HEK293 (cell line): ENCODE measurements around the gene DHRS7B.
"Not testable (repeated sequence)": the region's sequence is repeated elsewhere in the genome, so short reads cannot be mapped to it uniquely, and the experiment has no call there.

ENCODE experiments used
- CTCF ChIA-PET: fragments of 350-600 bp; formaldehyde crosslinking; extraction: SDS; loops from one replicate; lab custom pipeline; 2021; ENCODE audit warnings: antibody characterized with exemption; lab: Yijun Ruan, JAX
- POLR2A ChIA-PET: fragments of 300-600 bp; formaldehyde crosslinking; extraction: SDS; loops from one replicate; lab custom pipeline; 2020; ENCODE audit warnings: antibody characterized with exemption, inconsistent platforms; lab: Yijun Ruan, JAX
- H3K27ac ChIP-seq: fragments of 200-500 bp; sonication (Bioruptor generic); 2 replicates; pipeline ENCODE4 v1.5.1; 2014; ENCODE audit warnings: low read depth, low read length, control low read depth, inconsistent platforms; ENCODE audit errors: extremely low read depth
- H3K36me3 ChIP-seq, 2 experiments: fragments of 200-500 bp in 1 of 2; sonication (Bioruptor generic) in 1 of 2; 1 replicate in 1 of 2; 2 replicates in 1 of 2; pipeline ENCODE4 v1.5.1; 2014 to 2017; ENCODE audit warnings: inconsistent platforms in 2 of 2, low read length in 2 of 2; ENCODE audit not compliant: control insufficient read depth in 2 of 2, insufficient read depth in 1 of 2
- H3K4me1 ChIP-seq: fragments of 200-500 bp; sonication (Bioruptor generic); 2 replicates; pipeline ENCODE4 v1.5.1; 2014; ENCODE audit warnings: mild to moderate bottlenecking, low read length, inconsistent platforms; ENCODE audit not compliant: control insufficient read depth, insufficient read depth
- H3K4me3 ChIP-seq: 2 replicates; pipeline ENCODE4 v1.5.1; 2011; ENCODE audit warnings: low read depth, mild to moderate bottlenecking, control low read depth, low read length, moderate library complexity
- H3K9me3 ChIP-seq: fragments of 200-500 bp; sonication (Bioruptor generic); 2 replicates; pipeline ENCODE4 v1.5.1; 2014; ENCODE audit warnings: low read depth, low read length, inconsistent platforms; ENCODE audit not compliant: control insufficient read depth, insufficient read depth
- KLF1 ChIP-seq: fragments of 450-650 bp; formaldehyde crosslinking; IDR thresholded peaks from 2 replicates; pipeline ENCODE4 v1.5.1; 2016; ENCODE audit warnings: missing biosample characterization, missing genetic modification characterization
- KLF9 ChIP-seq: fragments of 450-650 bp; formaldehyde crosslinking; IDR thresholded peaks from 2 replicates; pipeline ENCODE4 v1.5.1; 2016; ENCODE audit warnings: missing biosample characterization, missing genetic modification characterization, low read depth
- MYNN ChIP-seq: fragments of 450-650 bp; formaldehyde crosslinking; IDR thresholded peaks from 2 replicates; pipeline ENCODE4 v1.5.1; 2016; ENCODE audit warnings: missing biosample characterization, missing genetic modification characterization, borderline replicate concordance
- OSR2 ChIP-seq: fragments of 450-650 bp; formaldehyde crosslinking; IDR thresholded peaks from 2 replicates; pipeline ENCODE4 v1.5.1; 2016; ENCODE audit warnings: missing biosample characterization, missing genetic modification characterization
- REPIN1 ChIP-seq: fragments of 450-650 bp; formaldehyde crosslinking; IDR thresholded peaks from 2 replicates; pipeline ENCODE4 v1.5.1; 2017; ENCODE audit warnings: missing biosample characterization, missing genetic modification characterization, low read depth
- ZNF132 ChIP-seq: fragments of 450-650 bp; formaldehyde crosslinking; IDR thresholded peaks from 2 replicates; pipeline ENCODE4 v1.5.1; 2017; ENCODE audit warnings: missing biosample characterization, missing genetic modification characterization, borderline replicate concordance
- ZNF157 ChIP-seq: fragments of 450-650 bp; formaldehyde crosslinking; IDR thresholded peaks from 2 replicates; pipeline ENCODE4 v1.5.1; 2016; ENCODE audit warnings: missing biosample characterization, missing genetic modification characterization
- ZNF174 ChIP-seq: fragments of 450-650 bp; formaldehyde crosslinking; IDR thresholded peaks from 2 replicates; pipeline ENCODE4 v1.5.0; 2017; ENCODE audit warnings: missing biosample characterization, mild to moderate bottlenecking, missing genetic modification characterization
- ZNF184 ChIP-seq: fragments of 450-650 bp; IDR thresholded peaks from 2 replicates; pipeline ENCODE4 v1.5.1; 2018; ENCODE audit warnings: missing biosample characterization, mild to moderate bottlenecking, missing genetic modification characterization
- ZNF19 ChIP-seq: fragments of 450-650 bp; formaldehyde crosslinking; IDR thresholded peaks from 2 replicates; pipeline ENCODE4; 2016; ENCODE audit warnings: missing biosample characterization, missing genetic modification characterization, low read depth
- ZNF302 ChIP-seq: fragments of 450-650 bp; formaldehyde crosslinking; IDR thresholded peaks from 2 replicates; pipeline ENCODE4 v1.5.1; 2016; ENCODE audit warnings: missing biosample characterization, missing genetic modification characterization, low read depth
- ZNF341 ChIP-seq: fragments of 450-650 bp; formaldehyde crosslinking; IDR thresholded peaks from 2 replicates; pipeline ENCODE4; 2016; ENCODE audit warnings: low read depth, missing biosample characterization, missing genetic modification characterization
- ZNF350 ChIP-seq: fragments of 450-650 bp; formaldehyde crosslinking; IDR thresholded peaks from 2 replicates; pipeline ENCODE4 v1.5.0; 2017; ENCODE audit warnings: missing biosample characterization, mild to moderate bottlenecking, missing genetic modification characterization
- ZNF394 ChIP-seq: fragments of 450-650 bp; formaldehyde crosslinking; IDR thresholded peaks from 2 replicates; pipeline ENCODE4 v1.5.1; 2016; ENCODE audit warnings: missing biosample characterization, missing genetic modification characterization, mild to moderate bottlenecking, moderate library complexity, borderline replicate concordance
- ZNF426 ChIP-seq: fragments of 450-650 bp; formaldehyde crosslinking; IDR thresholded peaks from 2 replicates; pipeline ENCODE4 v1.5.1; 2017; ENCODE audit warnings: missing biosample characterization, missing genetic modification characterization, mild to moderate bottlenecking, inconsistent platforms, moderate library complexity
- ZNF626 ChIP-seq: fragments of 450-650 bp; sonication (Bioruptor Pico); formaldehyde crosslinking; IDR thresholded peaks from 2 replicates; pipeline ENCODE4 v1.5.1; 2018; ENCODE audit warnings: missing biosample characterization, missing genetic modification characterization, inconsistent platforms
- ZNF677 ChIP-seq: fragments of 450-650 bp; IDR thresholded peaks from 2 replicates; pipeline ENCODE4 v1.5.0; 2018; ENCODE audit warnings: missing biosample characterization, mild to moderate bottlenecking, missing genetic modification characterization, moderate library complexity
- ZNF843 ChIP-seq: fragments of 450-650 bp; formaldehyde crosslinking; IDR thresholded peaks from 2 replicates; pipeline ENCODE4 v1.5.1; 2016; ENCODE audit warnings: missing biosample characterization, missing genetic modification characterization
- TF ChIP-seq, protein P1 (sequence below): fragments of 450-650 bp; formaldehyde crosslinking; IDR thresholded peaks from 2 replicates; pipeline ENCODE4 v1.5.1; 2016; ENCODE audit warnings: missing biosample characterization, missing genetic modification characterization
- TF ChIP-seq, protein P2 (sequence below): fragments of 450-650 bp; formaldehyde crosslinking; optimal IDR thresholded peaks from 2 replicates; pipeline ENCODE3; 2016; ENCODE audit warnings: missing biosample characterization, mild to moderate bottlenecking, missing genetic modification characterization
- TF ChIP-seq, protein P3 (sequence below): fragments of 450-650 bp; formaldehyde crosslinking; IDR thresholded peaks from 2 replicates; pipeline ENCODE4 v1.5.1; 2016; ENCODE audit warnings: missing biosample characterization, missing genetic modification characterization
- TF ChIP-seq, protein P4 (sequence below): fragments of 450-650 bp; formaldehyde crosslinking; IDR thresholded peaks from 2 replicates; pipeline ENCODE4 v1.5.1; 2016; ENCODE audit warnings: missing biosample characterization, missing genetic modification characterization, low read depth
- TF ChIP-seq, protein P5 (sequence below): fragments of 450-650 bp; formaldehyde crosslinking; IDR thresholded peaks from 2 replicates; pipeline ENCODE4 v1.5.1; 2016; ENCODE audit warnings: missing biosample characterization, missing genetic modification characterization

Gene DHRS7B

DNA sequence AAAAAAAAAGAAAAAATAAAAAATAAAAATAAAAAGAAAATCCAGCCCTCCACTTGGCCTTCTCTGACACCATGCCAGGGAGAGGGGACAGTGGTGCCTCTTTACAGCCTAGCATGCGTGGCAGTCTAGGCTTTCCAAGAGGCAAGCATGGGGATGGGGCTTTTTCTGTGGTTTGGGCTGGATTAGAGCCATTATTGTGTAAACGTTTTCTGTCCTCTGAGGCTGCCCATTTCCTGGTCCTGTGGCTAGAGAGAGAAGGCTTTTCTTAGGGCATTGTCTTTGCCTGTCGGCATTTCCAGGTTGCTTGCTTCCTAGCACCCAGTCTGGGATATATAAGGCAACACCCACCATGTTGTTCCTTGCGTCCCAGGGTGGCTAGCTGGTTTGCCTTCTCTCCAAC is 2.7 kb upstream of the DHRS7B start:
- TF ChIP-seq ZNF174 (tag by site-specific recombination) (no peak), KLF9 (tag by site-specific recombination) (no peak), ZNF843 (tag by site-specific recombination) (no peak), ZNF302 (tag by site-specific recombination) (no peak), ZNF677 (tag by site-specific recombination) (no peak), ZNF626 (tag by site-specific recombination) (no peak), REPIN1 (tag by site-specific recombination) (no peak), ZNF350 (tag by site-specific recombination) (no peak), ZNF19 (tag by site-specific recombination) (no peak), ZNF341 (tag by site-specific recombination) (no peak), ZNF132 (no peak), ZNF157 (tag by site-specific recombination) (no peak), KLF1 (tag by site-specific recombination) (no peak), ZNF426 (tag by site-specific recombination) (no peak), OSR2 (no peak)
- TF ChIP-seq, protein P1, sequence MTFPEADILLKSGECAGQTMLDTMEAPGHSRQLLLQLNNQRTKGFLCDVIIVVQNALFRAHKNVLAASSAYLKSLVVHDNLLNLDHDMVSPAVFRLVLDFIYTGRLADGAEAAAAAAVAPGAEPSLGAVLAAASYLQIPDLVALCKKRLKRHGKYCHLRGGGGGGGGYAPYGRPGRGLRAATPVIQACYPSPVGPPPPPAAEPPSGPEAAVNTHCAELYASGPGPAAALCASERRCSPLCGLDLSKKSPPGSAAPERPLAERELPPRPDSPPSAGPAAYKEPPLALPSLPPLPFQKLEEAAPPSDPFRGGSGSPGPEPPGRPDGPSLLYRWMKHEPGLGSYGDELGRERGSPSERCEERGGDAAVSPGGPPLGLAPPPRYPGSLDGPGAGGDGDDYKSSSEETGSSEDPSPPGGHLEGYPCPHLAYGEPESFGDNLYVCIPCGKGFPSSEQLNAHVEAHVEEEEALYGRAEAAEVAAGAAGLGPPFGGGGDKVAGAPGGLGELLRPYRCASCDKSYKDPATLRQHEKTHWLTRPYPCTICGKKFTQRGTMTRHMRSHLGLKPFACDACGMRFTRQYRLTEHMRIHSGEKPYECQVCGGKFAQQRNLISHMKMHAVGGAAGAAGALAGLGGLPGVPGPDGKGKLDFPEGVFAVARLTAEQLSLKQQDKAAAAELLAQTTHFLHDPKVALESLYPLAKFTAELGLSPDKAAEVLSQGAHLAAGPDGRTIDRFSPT (tag by site-specific recombination), result no peak
- TF ChIP-seq, protein P2, sequence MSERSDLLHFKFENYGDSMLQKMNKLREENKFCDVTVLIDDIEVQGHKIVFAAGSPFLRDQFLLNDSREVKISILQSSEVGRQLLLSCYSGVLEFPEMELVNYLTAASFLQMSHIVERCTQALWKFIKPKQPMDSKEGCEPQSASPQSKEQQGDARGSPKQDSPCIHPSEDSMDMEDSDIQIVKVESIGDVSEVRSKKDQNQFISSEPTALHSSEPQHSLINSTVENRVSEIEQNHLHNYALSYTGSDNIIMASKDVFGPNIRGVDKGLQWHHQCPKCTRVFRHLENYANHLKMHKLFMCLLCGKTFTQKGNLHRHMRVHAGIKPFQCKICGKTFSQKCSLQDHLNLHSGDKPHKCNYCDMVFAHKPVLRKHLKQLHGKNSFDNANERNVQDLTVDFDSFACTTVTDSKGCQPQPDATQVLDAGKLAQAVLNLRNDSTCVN (tag by site-specific recombination), result no peak
- TF ChIP-seq, protein P3, sequence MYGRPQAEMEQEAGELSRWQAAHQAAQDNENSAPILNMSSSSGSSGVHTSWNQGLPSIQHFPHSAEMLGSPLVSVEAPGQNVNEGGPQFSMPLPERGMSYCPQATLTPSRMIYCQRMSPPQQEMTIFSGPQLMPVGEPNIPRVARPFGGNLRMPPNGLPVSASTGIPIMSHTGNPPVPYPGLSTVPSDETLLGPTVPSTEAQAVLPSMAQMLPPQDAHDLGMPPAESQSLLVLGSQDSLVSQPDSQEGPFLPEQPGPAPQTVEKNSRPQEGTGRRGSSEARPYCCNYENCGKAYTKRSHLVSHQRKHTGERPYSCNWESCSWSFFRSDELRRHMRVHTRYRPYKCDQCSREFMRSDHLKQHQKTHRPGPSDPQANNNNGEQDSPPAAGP (tag by site-specific recombination), result no peak
- TF ChIP-seq, all 188 proteins: peak for 0
- H3K9me3 ChIP-seq, result no peaks in the 10 kb centered on the region
- no peaks in the 10 kb centered on the region for H3K36me3 ChIP-seq
- no peak overlapping the region for H3K27ac ChIP-seq
- ChIA-PET CTCF (no interaction called here), POLR2A (no interaction called here)
- peaks cover 2% of the 10 kb centered on the region for H3K4me1 ChIP-seq
- H3K4me3 ChIP-seq, result no peak overlapping the region

DNA sequence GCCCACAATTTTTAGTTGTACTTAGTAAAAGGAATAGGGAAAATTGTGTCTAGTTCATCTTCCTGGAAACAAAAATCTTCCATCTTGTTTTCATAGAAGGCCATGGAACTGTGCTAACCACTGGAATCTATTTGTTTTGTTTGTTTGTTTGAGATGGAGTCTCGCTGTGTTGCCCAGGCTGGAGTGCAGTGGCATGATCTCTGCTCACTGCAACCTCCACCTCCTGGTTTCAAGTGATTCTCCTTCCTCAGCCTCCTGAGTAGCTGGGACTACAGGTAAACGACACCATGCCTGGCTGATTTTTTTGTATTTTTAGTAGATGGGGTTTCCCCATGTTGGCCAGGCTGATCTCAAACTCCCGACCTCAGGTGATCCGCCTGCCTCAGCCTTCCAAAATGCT is 2.2 kb upstream of the DHRS7B start:
- H3K36me3 ChIP-seq, H3K9me3 ChIP-seq, H3K4me1 ChIP-seq, POLR2A ChIA-PET, H3K27ac ChIP-seq, CTCF ChIA-PET, H3K4me3 ChIP-seq: not testable (repeated sequence)

DNA sequence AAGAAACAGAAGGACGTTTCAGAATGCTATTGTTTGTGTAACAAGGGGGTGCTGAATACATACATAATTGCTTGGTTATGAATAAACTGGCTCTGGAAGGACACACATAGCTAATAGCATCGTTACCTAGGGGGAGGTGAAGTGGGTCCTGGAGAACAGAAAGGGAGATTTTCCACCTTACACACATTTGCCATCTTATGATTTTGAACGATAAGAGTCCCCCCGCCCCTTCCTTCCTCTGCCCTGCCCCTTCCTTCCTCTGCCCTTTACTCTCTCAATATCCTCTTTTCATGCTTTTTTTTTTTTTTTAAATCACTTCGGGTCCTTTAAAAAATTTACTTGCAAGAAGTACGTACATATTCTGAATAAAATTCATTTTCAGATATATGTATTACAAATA is 902 bp upstream of the DHRS7B start:
- Histone ChIP-seq H3K9me3 (no peaks in the 10 kb centered on the region), H3K4me1 (peaks cover 2% of the 10 kb centered on the region), H3K4me3 (peak overlapping the region; percentile 90; the same call in 1 of the 2 replicates), H3K36me3 (no peaks in the 10 kb centered on the region), H3K27ac (no peak overlapping the region)
- ChIA-PET CTCF (interaction anchor here (0.6 to 1.1 kb wide), 4 partner anchors 13 to 386 kb away, joined by 3 to 6 read pairs (median 4); no protein-coding TSS in a partner anchor), POLR2A (interaction anchor here (1.4 to 3.1 kb wide), 2 partner anchors 26 to 83 kb away, joined by 4 to 14 read pairs; partner anchors contain the start of gene USP22)
- TF ChIP-seq, protein P4, sequence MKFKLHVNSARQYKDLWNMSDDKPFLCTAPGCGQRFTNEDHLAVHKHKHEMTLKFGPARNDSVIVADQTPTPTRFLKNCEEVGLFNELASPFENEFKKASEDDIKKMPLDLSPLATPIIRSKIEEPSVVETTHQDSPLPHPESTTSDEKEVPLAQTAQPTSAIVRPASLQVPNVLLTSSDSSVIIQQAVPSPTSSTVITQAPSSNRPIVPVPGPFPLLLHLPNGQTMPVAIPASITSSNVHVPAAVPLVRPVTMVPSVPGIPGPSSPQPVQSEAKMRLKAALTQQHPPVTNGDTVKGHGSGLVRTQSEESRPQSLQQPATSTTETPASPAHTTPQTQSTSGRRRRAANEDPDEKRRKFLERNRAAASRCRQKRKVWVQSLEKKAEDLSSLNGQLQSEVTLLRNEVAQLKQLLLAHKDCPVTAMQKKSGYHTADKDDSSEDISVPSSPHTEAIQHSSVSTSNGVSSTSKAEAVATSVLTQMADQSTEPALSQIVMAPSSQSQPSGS (tag by site-specific recombination), result no peak
- no peak for TF ChIP-seq ZNF184
- TF ChIP-seq ZNF394 (tag by site-specific recombination), result no peak
- TF ChIP-seq, protein P2 (tag by site-specific recombination), result no peak
- TF ChIP-seq MYNN (tag by site-specific recombination), result peak; percentile 46; the same call in 1 of the 2 replicates
- TF ChIP-seq, protein P5, sequence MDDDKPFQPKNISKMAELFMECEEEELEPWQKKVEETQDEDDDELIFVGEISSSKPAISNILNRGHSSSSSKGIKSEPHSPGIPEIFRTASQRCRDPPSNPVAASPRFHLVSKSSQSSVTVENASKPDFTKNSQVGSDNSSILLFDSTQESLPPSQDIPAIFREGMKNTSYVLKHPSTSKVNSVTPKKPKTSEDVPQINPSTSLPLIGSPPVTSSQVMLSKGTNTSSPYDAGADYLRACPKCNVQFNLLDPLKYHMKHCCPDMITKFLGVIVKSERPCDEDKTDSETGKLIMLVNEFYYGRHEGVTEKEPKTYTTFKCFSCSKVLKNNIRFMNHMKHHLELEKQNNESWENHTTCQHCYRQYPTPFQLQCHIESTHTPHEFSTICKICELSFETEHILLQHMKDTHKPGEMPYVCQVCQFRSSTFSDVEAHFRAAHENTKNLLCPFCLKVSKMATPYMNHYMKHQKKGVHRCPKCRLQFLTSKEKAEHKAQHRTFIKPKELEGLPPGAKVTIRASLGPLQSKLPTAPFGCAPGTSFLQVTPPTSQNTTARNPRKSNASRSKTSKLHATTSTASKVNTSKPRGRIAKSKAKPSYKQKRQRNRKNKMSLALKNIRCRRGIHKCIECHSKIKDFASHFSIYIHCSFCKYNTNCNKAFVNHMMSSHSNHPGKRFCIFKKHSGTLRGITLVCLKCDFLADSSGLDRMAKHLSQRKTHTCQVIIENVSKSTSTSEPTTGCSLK (tag by site-specific recombination), result no peak
